HAP-1 (cell line): ENCODE measurements around the gene NNT.
"Not testable (repeated sequence)": the region's sequence is repeated elsewhere in the genome, so short reads cannot be mapped to it uniquely, and the experiment has no call there.

ENCODE experiments used
- DNase-seq, 2 experiments: peaks; one replicate each; pipeline ENCODE4 v3.0.0-alpha.2; 2016 to 2020; ENCODE audit warnings: low spot score in 2 of 2
- H3K27me3 ChIP-seq: fragments of 250-450 bp; sonication (Bioruptor Pico); 2 replicates; pipeline ENCODE4 v1.5.1; 2020; ENCODE audit warnings: low read depth, mild to moderate bottlenecking, moderate library complexity
- H3K36me3 ChIP-seq: fragments of 250-450 bp; sonication (Bioruptor Pico); replicated peaks from 2 replicates; pipeline ENCODE4 v1.5.1; 2020; ENCODE audit warnings: mild to moderate bottlenecking
- H3K4me1 ChIP-seq: fragments of 250-450 bp; sonication (Bioruptor Pico); 2 replicates; pipeline ENCODE4 v1.5.1; 2020; ENCODE audit warnings: mild to moderate bottlenecking
- H3K4me3 ChIP-seq: fragments of 250-450 bp; sonication (Bioruptor Pico); 2 replicates; pipeline ENCODE4 v1.5.1; 2020; ENCODE audit warnings: mild to moderate bottlenecking, moderate library complexity
- H3K9me3 ChIP-seq: fragments of 250-450 bp; sonication (Bioruptor Pico); 2 replicates; pipeline ENCODE4 v1.5.1; 2020; ENCODE audit warnings: mild to moderate bottlenecking, moderate library complexity
- in situ Hi-C: fragments of 300-500 bp; cut with MboI; formaldehyde crosslinking; loops from 3 replicates; pipeline ENCODE4 v1.14.3; 2020; ENCODE audit warnings: low sequenced_read_pairs, inconsistent platforms, mixed read lengths

NNT gene

GRCh38 chr5:43602461-43603343 is at the start of gene NNT:
TSS of gene NNT (plus strand) at chr5:43603180. CDS start at chr5:43609196, 6,016 bp downstream.
- peak within 1 kb of the TSS; percentile 51 for H3K4me3 ChIP-seq
- peaks cover 22% of the 10 kb centered on the region for H3K4me1 ChIP-seq
- H3K27me3 ChIP-seq: no peaks in the 10 kb centered on the region
- DNase-seq: peak; percentile 89 to 91
- in situ Hi-C loops: no loop called here
- no peaks in the 10 kb centered on the region for H3K9me3 ChIP-seq
- H3K36me3 ChIP-seq: peaks cover 26% of the 10 kb centered on the region

GRCh38 chr5:43553381-43553780 is 49.6 kb upstream of the NNT start:
- Histone ChIP-seq H3K36me3 (peaks cover 54% of the 10 kb centered on the region), H3K9me3 (no peaks in the 10 kb centered on the region), H3K4me1 (peaks cover 40% of the 10 kb centered on the region), H3K27me3 (no peaks in the 10 kb centered on the region), H3K4me3 (no peak overlapping the region)
- DNase-seq: no peak
- in situ Hi-C loops: no loop called here

- Histone ChIP-seq H3K4me1 (peaks cover 40% of the 10 kb centered on the region), H3K36me3 (peaks cover 49% of the 10 kb centered on the region), H3K27me3 (no peaks in the 10 kb centered on the region), H3K9me3 (no peaks in the 10 kb centered on the region), H3K4me3 (peak overlapping the region; percentile 79)
- no peak for DNase-seq
- in situ Hi-C loops: no loop called here
Observed at GRCh38 chr5:43554497-43554896, 48.5 kb upstream of the NNT start.

- Histone ChIP-seq H3K36me3 (peaks cover 36% of the 10 kb centered on the region), H3K9me3 (no peaks in the 10 kb centered on the region), H3K4me1 (peaks cover 40% of the 10 kb centered on the region), H3K27me3 (no peaks in the 10 kb centered on the region), H3K4me3 (peak overlapping the region; percentile 79)
- DNase-seq: peak; percentile 37 to 75
- in situ Hi-C loops: no loop called here
Observed at GRCh38 chr5:43555895-43556606, 46.9 kb upstream of the NNT start.

- H3K27me3 ChIP-seq, in situ Hi-C loops, DNase-seq, H3K9me3 ChIP-seq: not testable (repeated sequence)
- peaks cover 40% of the 10 kb centered on the region for H3K4me1 ChIP-seq
- H3K4me3 ChIP-seq: peak overlapping the region; percentile 79
- peaks cover 32% of the 10 kb centered on the region for H3K36me3 ChIP-seq
Observed at GRCh38 chr5:43556607-43556856, 46.4 kb upstream of the NNT start.

- peak; percentile 76 to 87 for DNase-seq
- peaks cover 27% of the 10 kb centered on the region for H3K36me3 ChIP-seq
Observed at GRCh38 chr5:43556857-43557542, 46.0 kb upstream of the NNT start, which contains the start of gene PAIP1. TSS of gene PAIP1 (minus strand) at chr5:43557077. CDS start at chr5:43556846, 231 bp downstream.

GRCh38 chr5:43560128-43560527 is 42.9 kb upstream of the NNT start:
- in situ Hi-C loops: no loop called here
- Histone ChIP-seq H3K4me3 (no peak overlapping the region), H3K4me1 (peaks cover 6% of the 10 kb centered on the region), H3K36me3 (no peaks in the 10 kb centered on the region), H3K9me3 (no peaks in the 10 kb centered on the region), H3K27me3 (no peaks in the 10 kb centered on the region)
- no peak for DNase-seq

More at GRCh38 chr5:43556857-43557542, 46.0 kb upstream of the NNT start, which contains the start of gene PAIP1:
- H3K4me3 ChIP-seq: peak within 1 kb of the TSS; percentile 79
- peaks cover 36% of the 10 kb centered on the region for H3K4me1 ChIP-seq
- no peaks in the 10 kb centered on the region for H3K9me3 ChIP-seq
- in situ Hi-C loops: no loop called here
- no peaks in the 10 kb centered on the region for H3K27me3 ChIP-seq

- in situ Hi-C loops: no loop called here
- H3K36me3 ChIP-seq: no peaks in the 10 kb centered on the region
- no peaks in the 10 kb centered on the region for H3K27me3 ChIP-seq
- no peak overlapping the region for H3K4me3 ChIP-seq
- H3K9me3 ChIP-seq: no peaks in the 10 kb centered on the region
- peaks cover 6% of the 10 kb centered on the region for H3K4me1 ChIP-seq
- no peak for DNase-seq
Observed at GRCh38 chr5:43561356-43561755, 41.6 kb upstream of the NNT start.

- no peak overlapping the region for H3K4me3 ChIP-seq
- H3K9me3 ChIP-seq: no peaks in the 10 kb centered on the region
- H3K36me3 ChIP-seq: no peaks in the 10 kb centered on the region
- in situ Hi-C loops: no loop called here
- no peak for DNase-seq
- no peaks in the 10 kb centered on the region; the same call in 1 of the 2 replicates for H3K4me1 ChIP-seq
- H3K27me3 ChIP-seq: no peaks in the 10 kb centered on the region
Observed at GRCh38 chr5:43563321-43563720, 39.7 kb upstream of the NNT start.

- no peak overlapping the region for H3K4me3 ChIP-seq
- H3K36me3 ChIP-seq: no peaks in the 10 kb centered on the region
- no peak for DNase-seq
- no peaks in the 10 kb centered on the region for H3K4me1 ChIP-seq
- H3K9me3 ChIP-seq: no peaks in the 10 kb centered on the region
- no peaks in the 10 kb centered on the region for H3K27me3 ChIP-seq
- in situ Hi-C loops: no loop called here
Observed at GRCh38 chr5:43564289-43564850, 38.6 kb upstream of the NNT start.

GRCh38 chr5:43565043-43565442 is 37.9 kb upstream of the NNT start:
- H3K36me3 ChIP-seq: no peaks in the 10 kb centered on the region
- DNase-seq: no peak
- in situ Hi-C loops: no loop called here
- H3K9me3 ChIP-seq: no peaks in the 10 kb centered on the region
- H3K27me3 ChIP-seq: no peaks in the 10 kb centered on the region
- no peak overlapping the region for H3K4me3 ChIP-seq
- H3K4me1 ChIP-seq: no peaks in the 10 kb centered on the region

- Histone ChIP-seq H3K27me3 (no peaks in the 10 kb centered on the region), H3K4me1 (peaks cover 16% of the 10 kb centered on the region), H3K9me3 (no peaks in the 10 kb centered on the region), H3K4me3 (no peak overlapping the region), H3K36me3 (no peaks in the 10 kb centered on the region)
- no peak for DNase-seq
- in situ Hi-C loops: no loop called here
Observed at GRCh38 chr5:43567967-43568366, 35.0 kb upstream of the NNT start.

GRCh38 chr5:43569236-43569746 is 33.7 kb upstream of the NNT start:
- peaks cover 22% of the 10 kb centered on the region for H3K4me1 ChIP-seq
- no peak for DNase-seq
- H3K4me3 ChIP-seq: no peak overlapping the region
- no peaks in the 10 kb centered on the region for H3K36me3 ChIP-seq
- H3K27me3 ChIP-seq: no peaks in the 10 kb centered on the region
- in situ Hi-C loops: no loop called here
- no peaks in the 10 kb centered on the region for H3K9me3 ChIP-seq
